Measurements from ENCODE around the gene MRI1.

GRCh38 chr19:13823256-13823655, 58.9 kb downstream of the MRI1 start:
- no peak for TF ChIP-seq CTCF (IDR thresholded peaks at IDR 0.05; ENCODE audit: insufficient read depth, low read length, poor library complexity, severe bottlenecking)
- no peak for TF ChIP-seq EZH2phosphoT487 (conservative IDR thresholded peaks at IDR 0.05; ENCODE audit: low read length)
